SHP77 (cell line): Measurements from ENCODE around the gene ZNF808.
"Not testable (repeated sequence)": the region's sequence is repeated elsewhere in the genome, so short reads cannot be mapped to it uniquely, and the experiment has no call there.

ENCODE experiments used
- DNase-seq, 2 experiments: peaks; one replicate each; lab custom pipeline; 2025; lab: John Stamatoyannopoulos, UW

The ZNF808 gene

GRCh38 chr19:52593441-52593840, 66.0 kb downstream of the ZNF808 start:
- not testable (repeated sequence) for DNase-seq

GRCh38 chr19:52599241-52599640, 71.8 kb downstream of the ZNF808 start:
- DNase-seq, result no peak

GRCh38 chr19:52600639-52601024, 73.2 kb downstream of the ZNF808 start:
- no peak for DNase-seq

- DNase-seq, result no peak
Measured at GRCh38 chr19:52601025-52601973, 73.8 kb downstream of the ZNF808 start.

- DNase-seq, result not testable (repeated sequence)
Measured at GRCh38 chr19:52601974-52602366, 74.5 kb downstream of the ZNF808 start.

GRCh38 chr19:52602941-52603340, 75.5 kb downstream of the ZNF808 start:
- DNase-seq, result no peak

- no peak for DNase-seq
Measured at GRCh38 chr19:52603558-52604207, 76.2 kb downstream of the ZNF808 start.
